GM18520 (cell line): ENCODE data around the gene SLCO4A1.

Source experiments
- ATAC-seq: cut with Tn5 transposase; IDR thresholded peaks from one replicate; pipeline ENCODE4 v1.9.1; 2021; ENCODE audit not compliant: unreplicated experiment

The SLCO4A1 gene

GRCh38 chr20:62642051-62642665, at the start of gene SLCO4A1:
Gene SLCO4A1, plus strand, starts transcription at chr20:62642503. Its CDS starts 13,952 bp downstream, at chr20:62656455.
- ATAC-seq = peak; percentile 60

- no peak for ATAC-seq
Observed at GRCh38 chr20:62592506-62593177, 49.7 kb upstream of the SLCO4A1 start.

GRCh38 chr20:62593616-62594015, 48.7 kb upstream of the SLCO4A1 start:
- no peak for ATAC-seq

GRCh38 chr20:62595069-62595468, 47.2 kb upstream of the SLCO4A1 start:
- no peak for ATAC-seq

GRCh38 chr20:62595491-62595890, 46.8 kb upstream of the SLCO4A1 start:
- ATAC-seq = no peak

- ATAC-seq = no peak
Observed at GRCh38 chr20:62596486-62596885, 45.8 kb upstream of the SLCO4A1 start.

GRCh38 chr20:62596921-62597320, 45.4 kb upstream of the SLCO4A1 start:
- ATAC-seq = no peak

- no peak for ATAC-seq
Observed at GRCh38 chr20:62597416-62598115, 44.7 kb upstream of the SLCO4A1 start.

GRCh38 chr20:62598761-62599194, 43.5 kb upstream of the SLCO4A1 start:
- ATAC-seq = no peak

GRCh38 chr20:62599216-62600110, 42.8 kb upstream of the SLCO4A1 start:
- ATAC-seq = no peak

- no peak for ATAC-seq
Observed at GRCh38 chr20:62601172-62601571, 41.1 kb upstream of the SLCO4A1 start.

- no peak for ATAC-seq
Observed at GRCh38 chr20:62601714-62602113, 40.6 kb upstream of the SLCO4A1 start.

- no peak for ATAC-seq
Observed at GRCh38 chr20:62602550-62602949, 39.8 kb upstream of the SLCO4A1 start.

- no peak for ATAC-seq
Observed at GRCh38 chr20:62603021-62603906, 39.0 kb upstream of the SLCO4A1 start.

GRCh38 chr20:62603907-62604785, 38.2 kb upstream of the SLCO4A1 start:
- no peak for ATAC-seq

GRCh38 chr20:62604796-62605195, 37.5 kb upstream of the SLCO4A1 start:
- no peak for ATAC-seq

- no peak for ATAC-seq
Observed at GRCh38 chr20:62605236-62605943, 36.9 kb upstream of the SLCO4A1 start.

- ATAC-seq = no peak
Observed at GRCh38 chr20:62606016-62606415, 36.3 kb upstream of the SLCO4A1 start.
